ENCODE data around the gene CRIM1. TPM values are rescaled to one million over a fixed set of nuclear protein-coding genes. Genes with fewer than 3 reads are reported as not detected.

The CRIM1 gene
- total and polyA plus RNA-seq, 7 experiments from 2014 or later: 0.10 to 7.1 (median 0.92) TPM

DNA sequence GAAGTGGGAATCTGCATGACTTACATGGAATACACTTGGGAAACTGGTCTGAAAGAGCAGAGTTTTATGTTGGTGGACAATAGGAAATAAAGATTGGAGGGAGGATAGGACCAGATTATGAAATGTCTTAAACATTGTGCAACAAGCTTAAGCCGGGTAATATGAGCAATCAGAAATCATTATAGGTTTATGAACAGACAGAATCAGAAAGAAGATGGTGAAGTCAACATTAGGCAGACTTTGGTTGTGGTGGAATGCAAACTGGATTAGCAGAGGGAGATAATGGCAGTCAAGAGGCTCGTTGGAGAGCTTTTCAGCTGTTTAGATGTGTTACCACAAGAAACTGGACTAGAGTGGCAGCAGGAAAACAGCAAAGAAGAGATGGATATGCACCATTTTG is 43.5 kb downstream of the CRIM1 start:
- Histone ChIP-seq H3K27ac (ENCODE audit: low read depth, low read length) (no peak overlapping the region), H3K36me3 (ENCODE audit: control insufficient read depth in 2 of 3, insufficient read depth in 3 of 3, low read length in 3 of 3) (no peaks in the 10 kb centered on the region), H3K4me1 (ENCODE audit: control insufficient read depth in 2 of 2, insufficient read depth in 2 of 2, low read length in 2 of 2) (no peaks in the 10 kb centered on the region), H3K9me3 (ENCODE audit: control insufficient read depth in 2 of 3, low read length in 3 of 3) (no peaks in the 10 kb centered on the region), H3K4me3 (ENCODE audit: low read length) (no peak overlapping the region), H3K27me3 (ENCODE audit: control insufficient read depth in 2 of 2, insufficient read depth in 2 of 2, low read length in 2 of 2) (no peaks in the 10 kb centered on the region)
- no peak for ATAC-seq
- intact Hi-C loops (cut with micrococcal nuclease): no loop called here
- ChIA-PET CTCF (no interaction called here), POLR2A (no interaction called here)
- no peaks in the 10 kb centered on the region for H3K36me3 Mint-ChIP-seq
- no peaks in the 10 kb centered on the region for H3K9me3 Mint-ChIP-seq
- no peaks in the 10 kb centered on the region for H3K4me1 Mint-ChIP-seq
- H3K4me3 Mint-ChIP-seq: no peak overlapping the region
- no peaks in the 10 kb centered on the region for H3K27me3 Mint-ChIP-seq
- H3K27ac Mint-ChIP-seq: no peak overlapping the region
- no peak for DNase-seq

- H3K4me1 ChIP-seq (ENCODE audit: control insufficient read depth in 2 of 2, insufficient read depth in 2 of 2, low read length in 2 of 2): no peaks in the 10 kb centered on the region
- no peak for DNase-seq
- CTCF ChIA-PET: no interaction called here
- Mint-ChIP-seq H3K4me3 (no peak overlapping the region), H3K9me3 (no peaks in the 10 kb centered on the region), H3K27me3 (no peaks in the 10 kb centered on the region), H3K36me3 (no peaks in the 10 kb centered on the region), H3K27ac (no peak overlapping the region), H3K4me1 (no peaks in the 10 kb centered on the region)
- no peaks in the 10 kb centered on the region for H3K9me3 ChIP-seq (ENCODE audit: control insufficient read depth in 2 of 3, low read length in 3 of 3)
- no peak overlapping the region for H3K4me3 ChIP-seq (ENCODE audit: low read length)
- POLR2A ChIA-PET: no interaction called here
- ATAC-seq: no peak
- H3K27ac ChIP-seq (ENCODE audit: low read depth, low read length): no peak overlapping the region
- no peaks in the 10 kb centered on the region for H3K36me3 ChIP-seq (ENCODE audit: control insufficient read depth in 2 of 3, insufficient read depth in 3 of 3, low read length in 3 of 3)
- intact Hi-C loops (cut with micrococcal nuclease): no loop called here
- no peaks in the 10 kb centered on the region for H3K27me3 ChIP-seq (ENCODE audit: control insufficient read depth in 2 of 2, insufficient read depth in 2 of 2, low read length in 2 of 2)
Measured at GRCh38 chr2:36403675-36404230, 48.2 kb downstream of the CRIM1 start.

DNA sequence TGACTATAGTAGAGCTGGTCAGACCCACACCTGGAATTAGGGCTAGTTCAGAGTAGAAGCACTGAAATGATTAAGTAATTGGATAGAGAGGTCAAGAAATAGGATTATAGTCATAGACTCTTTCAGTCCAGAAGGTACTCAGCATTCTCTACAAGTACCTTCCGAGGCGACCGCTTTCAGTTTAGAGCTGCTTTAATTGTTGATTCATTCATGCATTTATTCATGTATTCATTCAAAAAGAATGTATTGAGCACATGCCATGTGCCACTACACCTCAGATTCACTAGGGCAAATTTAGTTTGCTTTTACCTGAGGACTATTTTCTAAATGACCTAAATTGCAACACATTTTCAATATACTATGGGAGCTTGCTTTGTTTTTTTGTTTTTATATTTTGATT is 48.7 kb downstream of the CRIM1 start:
- DNase-seq: no peak
- no peak overlapping the region for H3K4me3 ChIP-seq (ENCODE audit: low read length)
- Mint-ChIP-seq H3K4me3 (no peak overlapping the region), H3K27ac (no peak overlapping the region), H3K9me3 (no peaks in the 10 kb centered on the region), H3K4me1 (no peaks in the 10 kb centered on the region), H3K27me3 (peaks cover 0 to 3% (median 0%) of the 10 kb centered on the region in 5 donors), H3K36me3 (no peaks in the 10 kb centered on the region)
- ChIA-PET POLR2A (no interaction called here), CTCF (no interaction called here)
- H3K27ac ChIP-seq (ENCODE audit: low read depth, low read length): no peak overlapping the region
- H3K36me3 ChIP-seq (ENCODE audit: control insufficient read depth in 2 of 3, insufficient read depth in 3 of 3, low read length in 3 of 3): no peaks in the 10 kb centered on the region
- no peaks in the 10 kb centered on the region for H3K27me3 ChIP-seq (ENCODE audit: control insufficient read depth in 2 of 2, insufficient read depth in 2 of 2, low read length in 2 of 2)
- intact Hi-C loops (cut with micrococcal nuclease): no loop called here
- ATAC-seq: no peak
- no peaks in the 10 kb centered on the region for H3K4me1 ChIP-seq (ENCODE audit: control insufficient read depth in 2 of 2, insufficient read depth in 2 of 2, low read length in 2 of 2)
- H3K9me3 ChIP-seq (ENCODE audit: control insufficient read depth in 2 of 3, low read length in 3 of 3): no peaks in the 10 kb centered on the region

DNA sequence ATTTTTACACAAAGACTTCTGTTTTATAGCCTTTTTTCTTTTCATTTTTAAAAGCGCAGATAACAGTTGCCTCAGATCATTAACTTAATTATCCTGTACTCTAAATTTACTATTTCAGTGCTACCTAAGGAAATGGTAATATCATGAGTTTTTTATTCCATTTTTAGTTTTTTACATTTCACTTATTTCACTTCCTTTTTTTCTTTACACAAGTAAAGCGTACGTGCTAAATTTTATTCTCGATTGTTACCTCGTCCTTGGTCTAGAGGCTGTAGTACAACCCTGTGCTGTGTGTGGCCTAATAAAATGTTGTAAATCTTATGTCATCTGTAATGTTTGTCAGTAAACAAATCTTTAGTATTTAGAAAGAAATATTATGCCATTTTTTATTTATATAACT is 49.2 kb downstream of the CRIM1 start:
- Histone ChIP-seq H3K36me3 (ENCODE audit: control insufficient read depth in 2 of 3, insufficient read depth in 3 of 3, low read length in 3 of 3) (no peaks in the 10 kb centered on the region), H3K9me3 (ENCODE audit: control insufficient read depth in 2 of 3, low read length in 3 of 3) (no peaks in the 10 kb centered on the region), H3K4me3 (ENCODE audit: low read length) (no peak overlapping the region), H3K27ac (ENCODE audit: low read depth, low read length) (no peak overlapping the region), H3K4me1 (ENCODE audit: control insufficient read depth in 2 of 2, insufficient read depth in 2 of 2, low read length in 2 of 2) (no peaks in the 10 kb centered on the region), H3K27me3 (ENCODE audit: control insufficient read depth in 2 of 2, insufficient read depth in 2 of 2, low read length in 2 of 2) (no peaks in the 10 kb centered on the region)
- ChIA-PET POLR2A (no interaction called here), CTCF (no interaction called here)
- intact Hi-C loops (cut with micrococcal nuclease): no loop called here
- DNase-seq (no peak), ATAC-seq (no peak)
- H3K36me3 Mint-ChIP-seq: no peaks in the 10 kb centered on the region
- H3K4me3 Mint-ChIP-seq: no peak overlapping the region
- peaks cover 0 to 5% (median 0%) of the 10 kb centered on the region in 5 donors for H3K27me3 Mint-ChIP-seq
- H3K4me1 Mint-ChIP-seq: no peaks in the 10 kb centered on the region
- no peak overlapping the region for H3K27ac Mint-ChIP-seq
- H3K9me3 Mint-ChIP-seq: no peaks in the 10 kb centered on the region

DNA sequence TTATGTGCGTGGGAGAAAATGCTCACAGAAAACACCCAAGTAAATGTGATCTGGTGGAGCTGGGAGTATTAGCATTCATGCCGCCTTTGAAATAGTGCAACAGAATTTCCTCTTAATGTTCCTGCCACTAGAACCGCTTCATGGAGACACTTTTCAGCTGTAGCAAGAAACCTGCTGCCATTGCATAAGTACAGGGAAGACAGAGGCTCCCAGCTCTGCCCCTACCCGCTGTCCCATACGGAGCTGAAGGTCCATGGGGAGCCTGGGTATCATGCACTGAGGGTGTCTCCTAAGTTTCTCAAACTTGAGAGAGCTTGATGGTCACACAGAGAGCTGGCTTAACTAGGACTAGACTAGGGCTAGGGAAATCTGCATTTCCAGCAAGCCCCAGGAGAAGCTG is 49.6 kb downstream of the CRIM1 start:
- no peaks in the 10 kb centered on the region for H3K4me1 ChIP-seq (ENCODE audit: control insufficient read depth in 2 of 2, insufficient read depth in 2 of 2, low read length in 2 of 2)
- H3K4me1 Mint-ChIP-seq: no peaks in the 10 kb centered on the region
- no peak overlapping the region for H3K27ac Mint-ChIP-seq
- no peak overlapping the region for H3K27ac ChIP-seq (ENCODE audit: low read depth, low read length)
- no peak for DNase-seq
- no peaks in the 10 kb centered on the region for H3K36me3 ChIP-seq (ENCODE audit: control insufficient read depth in 2 of 3, insufficient read depth in 3 of 3, low read length in 3 of 3)
- no peaks in the 10 kb centered on the region for H3K9me3 ChIP-seq (ENCODE audit: control insufficient read depth in 2 of 3, low read length in 3 of 3)
- intact Hi-C loops (cut with micrococcal nuclease): no loop called here
- H3K27me3 ChIP-seq (ENCODE audit: control insufficient read depth in 2 of 2, insufficient read depth in 2 of 2, low read length in 2 of 2): no peaks in the 10 kb centered on the region
- no peak for ATAC-seq
- H3K4me3 Mint-ChIP-seq: no peak overlapping the region
- CTCF ChIA-PET: no interaction called here
- H3K9me3 Mint-ChIP-seq: no peaks in the 10 kb centered on the region
- POLR2A ChIA-PET: no interaction called here
- H3K36me3 Mint-ChIP-seq: no peaks in the 10 kb centered on the region
- H3K4me3 ChIP-seq (ENCODE audit: low read length): no peak overlapping the region
- H3K27me3 Mint-ChIP-seq: peaks cover 0 to 5% (median 0%) of the 10 kb centered on the region in 5 donors

- Histone ChIP-seq H3K36me3 (ENCODE audit: control insufficient read depth in 2 of 3, insufficient read depth in 3 of 3, low read length in 3 of 3) (no peaks in the 10 kb centered on the region), H3K4me3 (ENCODE audit: low read length) (no peak overlapping the region), H3K27me3 (ENCODE audit: control insufficient read depth in 2 of 2, insufficient read depth in 2 of 2, low read length in 2 of 2) (no peaks in the 10 kb centered on the region), H3K27ac (ENCODE audit: low read depth, low read length) (no peak overlapping the region), H3K4me1 (ENCODE audit: control insufficient read depth in 2 of 2, insufficient read depth in 2 of 2, low read length in 2 of 2) (no peaks in the 10 kb centered on the region), H3K9me3 (ENCODE audit: control insufficient read depth in 2 of 3, low read length in 3 of 3) (no peaks in the 10 kb centered on the region)
- H3K27ac Mint-ChIP-seq: no peak overlapping the region
- peaks cover 0 to 5% (median 0%) of the 10 kb centered on the region in 5 donors for H3K27me3 Mint-ChIP-seq
- H3K4me1 Mint-ChIP-seq: no peaks in the 10 kb centered on the region
- ATAC-seq (no peak), DNase-seq (no peak)
- no peaks in the 10 kb centered on the region for H3K9me3 Mint-ChIP-seq
- ChIA-PET CTCF (no interaction called here), POLR2A (no interaction called here)
- intact Hi-C loops (cut with micrococcal nuclease): no loop called here
- H3K4me3 Mint-ChIP-seq: no peak overlapping the region
- no peaks in the 10 kb centered on the region for H3K36me3 Mint-ChIP-seq
Measured at GRCh38 chr2:36406296-36406695, 50.7 kb downstream of the CRIM1 start.

DNA sequence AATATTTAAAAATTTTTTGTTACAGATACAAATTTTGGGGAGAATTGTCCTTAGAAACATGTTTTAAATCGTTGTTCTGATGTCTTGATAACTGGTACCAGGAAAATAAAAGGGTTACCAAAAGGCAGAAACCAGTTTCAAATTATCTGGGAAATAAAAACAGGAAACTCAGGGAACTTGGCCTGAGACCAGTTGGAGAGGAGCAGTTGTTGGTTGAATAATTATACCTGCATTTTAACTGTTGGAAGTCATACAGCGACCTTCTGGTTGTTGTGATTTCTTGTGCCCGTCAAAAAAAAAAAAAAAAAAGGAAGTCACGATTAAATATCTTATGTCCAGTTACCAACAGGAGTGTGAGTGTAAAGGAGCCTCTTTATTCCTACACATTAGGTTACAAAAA is 51.8 kb downstream of the CRIM1 start:
- H3K27me3 Mint-ChIP-seq: peaks cover 0 to 5% (median 0%) of the 10 kb centered on the region in 5 donors
- POLR2A ChIA-PET: no interaction called here
- no peaks in the 10 kb centered on the region for H3K4me1 Mint-ChIP-seq
- CTCF ChIA-PET: no interaction called here
- Histone ChIP-seq H3K9me3 (ENCODE audit: control insufficient read depth in 2 of 3, low read length in 3 of 3) (no peaks in the 10 kb centered on the region), H3K4me3 (ENCODE audit: low read length) (no peak overlapping the region), H3K36me3 (ENCODE audit: control insufficient read depth in 2 of 3, insufficient read depth in 3 of 3, low read length in 3 of 3) (no peaks in the 10 kb centered on the region), H3K4me1 (ENCODE audit: control insufficient read depth in 2 of 2, insufficient read depth in 2 of 2, low read length in 2 of 2) (no peaks in the 10 kb centered on the region), H3K27ac (ENCODE audit: low read depth, low read length) (no peak overlapping the region), H3K27me3 (ENCODE audit: control insufficient read depth in 2 of 2, insufficient read depth in 2 of 2, low read length in 2 of 2) (no peaks in the 10 kb centered on the region)
- H3K36me3 Mint-ChIP-seq: no peaks in the 10 kb centered on the region
- intact Hi-C loops (cut with micrococcal nuclease): no loop called here
- no peaks in the 10 kb centered on the region for H3K9me3 Mint-ChIP-seq
- ATAC-seq: no peak
- no peak for DNase-seq
- H3K4me3 Mint-ChIP-seq: no peak overlapping the region
- H3K27ac Mint-ChIP-seq: no peak overlapping the region

Measured in naive thymus-derived CD4-positive, alpha-beta T cell (primary cell).